Mesenchymal stem cell (in vitro differentiated cells and primary cell): Measurements from ENCODE around the gene NRXN3.

Experiments used
- DNase-seq: peaks from one replicate; pipeline ENCODE4 v3.0.0-alpha.2; 2013
- H2AFZ ChIP-seq: one replicate; pipeline ENCODE4 v1.6.1; 2013; ENCODE audit warnings: low read depth, mild to moderate bottlenecking, control low read depth, inconsistent platforms, low read length, moderate library complexity
- H2AK5ac ChIP-seq: 2 replicates; pipeline ENCODE4 v1.6.1; 2013; ENCODE audit warnings: low read length, moderate library complexity, mild to moderate bottlenecking, inconsistent platforms; ENCODE audit not compliant: severe bottlenecking
- H2BK120ac ChIP-seq: one replicate; pipeline ENCODE4 v1.6.1; 2013; ENCODE audit warnings: low read depth, mild to moderate bottlenecking, inconsistent platforms, low read length, moderate library complexity
- H2BK12ac ChIP-seq, 2 experiments: one replicate each; pipeline ENCODE4 v1.6.1; 2013; ENCODE audit warnings: inconsistent platforms in 2 of 2, low read length in 2 of 2, mild to moderate bottlenecking in 2 of 2, moderate library complexity in 2 of 2, control low read depth in 1 of 2
- H2BK15ac ChIP-seq: one replicate; pipeline ENCODE4 v1.6.1; 2013; ENCODE audit warnings: mild to moderate bottlenecking, low read depth, inconsistent platforms; ENCODE audit not compliant: poor library complexity, severe bottlenecking
- H2BK5ac ChIP-seq: 2 replicates; pipeline ENCODE4 v1.6.1; 2013; ENCODE audit warnings: low read depth, mild to moderate bottlenecking, low read length, control low read depth, inconsistent platforms; ENCODE audit not compliant: poor library complexity, severe bottlenecking
- H3K14ac ChIP-seq, 2 experiments: one replicate each; pipeline ENCODE4 v1.6.1; 2013; ENCODE audit warnings: inconsistent platforms in 2 of 2, low read length in 2 of 2, control low read depth in 1 of 2, mild to moderate bottlenecking in 1 of 2, moderate library complexity in 1 of 2
- H3K18ac ChIP-seq, 2 experiments: one replicate each; pipeline ENCODE4 v1.6.1; 2013; ENCODE audit warnings: inconsistent platforms in 2 of 2, low read length in 2 of 2, control low read depth in 1 of 2, low read depth in 1 of 2, mild to moderate bottlenecking in 1 of 2
- H3K23ac ChIP-seq, 2 experiments: one replicate each; pipeline ENCODE4 v1.6.1; 2013; ENCODE audit warnings: inconsistent platforms in 2 of 2, low read length in 2 of 2, mild to moderate bottlenecking in 2 of 2, moderate library complexity in 2 of 2, control low read depth in 1 of 2
- H3K27ac ChIP-seq: 2 replicates; pipeline ENCODE4 v1.5.1; 2013; ENCODE audit warnings: mild to moderate bottlenecking, moderate library complexity, low read length, control low read depth, inconsistent platforms; ENCODE audit not compliant: poor library complexity, severe bottlenecking
- H3K27me3 ChIP-seq, 2 experiments: 2 replicates each; pipeline versions ENCODE4 v1.6.1 to v1.7.0; 2013; ENCODE audit warnings: low read length in 2 of 2, mild to moderate bottlenecking in 2 of 2, moderate library complexity in 2 of 2, control low read depth in 1 of 2, inconsistent platforms in 1 of 2; ENCODE audit not compliant: control insufficient read depth in 1 of 2, insufficient read depth in 1 of 2
- H3K36me3 ChIP-seq, 2 experiments: 2 replicates each; pipeline versions ENCODE4 v1.6.1 to v1.7.0; 2013; ENCODE audit warnings: low read length in 2 of 2, control low read depth in 1 of 2, inconsistent platforms in 1 of 2, low read depth in 1 of 2, mild to moderate bottlenecking in 1 of 2; ENCODE audit not compliant: insufficient read depth in 2 of 2, control insufficient read depth in 1 of 2
- H3K4ac ChIP-seq, 2 experiments: one replicate each; pipeline ENCODE4 v1.6.1; 2013; ENCODE audit warnings: inconsistent platforms in 2 of 2, low read length in 2 of 2, mild to moderate bottlenecking in 2 of 2, moderate library complexity in 2 of 2, control low read depth in 1 of 2, low read depth in 1 of 2
- H3K4me1 ChIP-seq: 2 replicates; pipeline ENCODE4 v1.6.1; 2013; ENCODE audit warnings: low read depth, low read length, control low read depth; ENCODE audit not compliant: control insufficient read depth, insufficient read depth
- H3K4me2 ChIP-seq: 2 replicates; pipeline ENCODE4 v1.6.1; 2013; ENCODE audit warnings: low read length, mild to moderate bottlenecking, inconsistent platforms; ENCODE audit not compliant: poor library complexity, severe bottlenecking
- H3K4me3 ChIP-seq, 2 experiments: 2 replicates each; pipeline versions ENCODE4 v1.5.1 to v1.7.0; 2013; ENCODE audit warnings: low read length in 2 of 2, mild to moderate bottlenecking in 2 of 2, control low read depth in 1 of 2, low read depth in 1 of 2; ENCODE audit not compliant: insufficient read depth in 1 of 2
- H3K79me1 ChIP-seq: replicated peaks from 2 replicates; pipeline ENCODE4 v1.6.1; 2013; ENCODE audit warnings: mild to moderate bottlenecking, control low read depth, low read length, inconsistent platforms; ENCODE audit not compliant: poor library complexity, severe bottlenecking
- H3K9ac ChIP-seq: 2 replicates; pipeline ENCODE4 v1.7.0; 2013; ENCODE audit warnings: mild to moderate bottlenecking, low read length, moderate library complexity
- H3K9me3 ChIP-seq: 2 replicates; pipeline ENCODE4 v1.7.0; 2013; ENCODE audit warnings: mild to moderate bottlenecking, low read length; ENCODE audit not compliant: control insufficient read depth
- H4K8ac ChIP-seq: one replicate; pipeline ENCODE4 v1.6.1; 2013; ENCODE audit warnings: inconsistent platforms, mild to moderate bottlenecking, low read length, moderate library complexity
- H4K91ac ChIP-seq: one replicate; pipeline ENCODE4 v1.6.1; 2013; ENCODE audit warnings: mild to moderate bottlenecking, low read length, inconsistent platforms
- WGBS: methylation state at CpG from one replicate; pipeline ENCODE4 v1.1.7; 2013; ENCODE audit warnings: mixed read lengths; 5-methylcytosine and 5-hydroxymethylcytosine counted together

Gene NRXN3

DNA sequence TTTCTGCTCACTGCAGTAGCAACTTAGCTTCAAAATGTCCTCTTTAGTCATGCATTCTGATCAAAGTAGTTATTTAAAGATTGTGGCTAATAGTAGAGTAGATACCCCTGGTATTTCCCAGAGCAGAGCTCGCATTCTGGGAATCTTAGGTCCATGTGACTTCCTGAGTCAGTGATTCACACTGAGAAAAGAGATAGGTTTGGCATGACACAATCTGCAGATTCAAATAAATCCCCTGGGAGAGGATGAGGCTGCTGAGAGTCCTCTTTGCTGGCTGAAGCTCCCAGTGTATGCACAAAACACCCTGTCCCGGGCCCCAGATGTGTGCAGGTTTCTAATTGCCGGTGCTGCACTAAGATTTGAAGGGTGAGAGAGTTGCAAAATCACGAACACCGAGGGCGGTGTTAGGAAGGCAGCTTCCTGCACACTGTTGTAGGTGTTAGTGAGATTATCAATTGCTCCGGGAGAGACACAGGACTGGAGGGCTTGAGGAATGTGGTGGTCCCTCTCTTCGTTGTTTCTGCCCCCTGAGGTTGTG is 233.2 kb downstream of the NRXN3 start:
- Histone ChIP-seq H3K4ac (no peak overlapping the region), H2BK15ac (no peak overlapping the region), H2BK5ac (no peak overlapping the region), H3K14ac (no peak overlapping the region), H2AK5ac (no peak overlapping the region), H3K23ac (no peak overlapping the region), H3K9me3 (no peaks in the 10 kb centered on the region), H3K4me1 (peaks cover 2% of the 10 kb centered on the region), H4K8ac (no peak overlapping the region), H2BK120ac (no peak overlapping the region), H3K27ac (no peak overlapping the region), H3K4me2 (peak overlapping the region; percentile 17), H3K4me3 (no peak overlapping the region), H3K9ac (peak overlapping the region; percentile 21), H3K36me3 (no peaks in the 10 kb centered on the region), H3K27me3 (no peaks in the 10 kb centered on the region), H3K18ac (no peak overlapping the region), H3K79me1 (no peaks in the 10 kb centered on the region), H2AFZ (no peak overlapping the region), H4K91ac (no peak overlapping the region), H2BK12ac (no peak overlapping the region)
- DNase-seq = no peak
- 48% methylated on average over 8 of the region's 8 CpGs for WGBS

DNA sequence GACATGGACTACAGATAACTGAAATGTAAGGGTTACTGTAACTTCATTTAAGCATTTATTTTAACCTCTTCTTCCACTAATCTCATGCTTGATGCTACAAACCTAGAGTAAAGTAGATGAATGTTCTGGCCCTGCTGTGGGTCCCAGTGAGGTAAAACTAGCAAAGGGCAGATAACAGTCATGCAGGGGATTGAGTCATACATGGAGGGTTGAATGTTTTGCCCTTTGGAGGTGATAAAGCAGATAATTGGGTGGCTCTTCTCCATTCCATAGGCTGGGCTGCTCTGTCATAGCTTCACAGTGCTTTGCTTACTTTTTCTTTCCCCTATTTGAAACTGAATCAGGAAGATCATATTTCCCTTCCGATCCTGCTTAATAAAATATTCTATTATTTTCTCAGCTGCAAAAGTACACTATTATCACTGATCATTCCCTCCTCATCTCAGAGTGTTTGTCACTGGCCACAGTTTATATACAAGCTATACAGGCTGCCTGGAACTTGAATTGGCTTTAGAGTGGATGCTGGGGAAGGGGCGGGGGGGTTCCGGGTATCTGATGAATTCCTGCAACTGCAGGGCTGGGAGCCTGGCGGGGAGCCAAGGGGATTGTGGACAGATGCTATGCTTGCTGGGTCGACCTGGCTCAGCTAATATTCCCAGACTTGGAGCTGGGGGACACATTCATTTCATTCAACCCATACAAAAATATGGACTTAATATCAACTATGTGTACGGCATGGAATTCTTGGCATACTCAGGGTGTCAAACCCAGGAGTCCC is 235.1 kb downstream of the NRXN3 start:
- Histone ChIP-seq H3K27ac (no peak overlapping the region), H3K36me3 (no peaks in the 10 kb centered on the region), H2AFZ (no peak overlapping the region), H2BK120ac (no peak overlapping the region), H3K18ac (no peak overlapping the region), H3K4me3 (no peak overlapping the region), H4K91ac (no peak overlapping the region), H3K4me2 (no peak overlapping the region), H3K9me3 (no peaks in the 10 kb centered on the region), H2AK5ac (no peak overlapping the region), H2BK15ac (no peak overlapping the region), H3K9ac (no peak overlapping the region), H3K79me1 (no peaks in the 10 kb centered on the region), H3K4me1 (peaks cover 2% of the 10 kb centered on the region), H4K8ac (no peak overlapping the region), H3K4ac (no peak overlapping the region), H2BK5ac (no peak overlapping the region), H3K27me3 (no peaks in the 10 kb centered on the region), H2BK12ac (no peak overlapping the region), H3K23ac (no peak overlapping the region), H3K14ac (no peak overlapping the region)
- DNase-seq = no peak
- WGBS = 83% methylated on average over 6 of the region's 6 CpGs

DNA sequence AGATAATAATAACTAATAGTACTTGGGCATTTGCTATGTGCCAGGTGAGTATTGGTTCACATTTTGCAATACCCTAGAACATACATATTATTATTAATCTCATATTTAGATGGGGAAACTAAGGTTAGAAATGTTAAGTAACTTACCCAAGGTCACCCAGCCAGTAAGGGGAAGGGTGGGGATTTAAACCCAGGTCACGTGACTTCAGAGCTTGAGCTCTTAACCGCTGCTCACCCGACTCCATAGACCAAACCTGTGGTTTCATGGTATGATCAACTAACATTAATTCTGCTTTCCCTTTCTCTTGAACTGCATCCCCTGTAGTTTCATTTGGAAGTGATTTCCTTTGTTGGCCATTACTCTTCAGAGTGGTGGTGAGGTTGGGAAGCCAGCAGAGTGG is 242.3 kb downstream of the NRXN3 start:
- no peaks in the 10 kb centered on the region for H3K4me1 ChIP-seq
- no peak overlapping the region for H4K8ac ChIP-seq
- no peak overlapping the region for H3K23ac ChIP-seq
- no peaks in the 10 kb centered on the region for H3K79me1 ChIP-seq
- peaks cover 4% of the 10 kb centered on the region for H3K9me3 ChIP-seq
- no peak for DNase-seq
- H3K27ac ChIP-seq = no peak overlapping the region
- WGBS = 93% methylated on average over 3 of the region's 3 CpGs
- no peak overlapping the region for H3K14ac ChIP-seq
- no peak overlapping the region for H2BK12ac ChIP-seq
- no peak overlapping the region for H2BK15ac ChIP-seq
- no peak overlapping the region for H3K4ac ChIP-seq
- no peaks in the 10 kb centered on the region for H3K36me3 ChIP-seq
- no peaks in the 10 kb centered on the region for H3K27me3 ChIP-seq
- H4K91ac ChIP-seq = no peak overlapping the region
- no peak overlapping the region for H3K4me3 ChIP-seq
- no peak overlapping the region for H3K9ac ChIP-seq
- no peak overlapping the region for H3K4me2 ChIP-seq
- H2AFZ ChIP-seq = no peak overlapping the region
- no peak overlapping the region for H2BK5ac ChIP-seq
- no peak overlapping the region for H2AK5ac ChIP-seq
- H2BK120ac ChIP-seq = no peak overlapping the region
- H3K18ac ChIP-seq = no peak overlapping the region

DNA sequence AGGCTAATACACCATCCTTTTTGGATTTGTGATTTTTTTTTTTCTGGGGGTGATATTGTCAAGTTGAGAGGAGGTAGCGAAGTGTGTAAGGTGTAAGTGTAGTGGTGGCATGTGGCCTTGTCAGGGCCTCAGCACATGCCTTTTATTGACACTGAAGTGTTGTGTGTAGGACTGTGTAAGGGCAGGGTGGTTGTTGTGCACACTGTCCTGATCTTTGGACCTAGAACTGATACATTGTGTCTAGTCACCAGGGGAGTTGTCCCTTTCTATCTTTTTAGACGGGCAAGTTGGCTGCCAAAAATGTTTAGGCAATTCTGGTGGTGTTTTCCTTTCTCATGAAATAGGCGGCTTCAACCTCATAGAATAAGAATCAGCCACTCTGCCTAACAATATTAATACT is 244.0 kb downstream of the NRXN3 start:
- no peak overlapping the region for H2AK5ac ChIP-seq
- no peak overlapping the region for H4K8ac ChIP-seq
- H2BK120ac ChIP-seq = no peak overlapping the region
- no peak overlapping the region for H3K27ac ChIP-seq
- no peak overlapping the region for H3K4ac ChIP-seq
- H3K4me2 ChIP-seq = no peak overlapping the region
- no peak overlapping the region for H3K4me3 ChIP-seq
- H2AFZ ChIP-seq = no peak overlapping the region
- no peak overlapping the region for H3K23ac ChIP-seq
- no peak overlapping the region for H2BK15ac ChIP-seq
- H3K14ac ChIP-seq = no peak overlapping the region
- H4K91ac ChIP-seq = no peak overlapping the region
- no peak for DNase-seq
- peaks cover 4% of the 10 kb centered on the region for H3K9me3 ChIP-seq
- WGBS = 68% methylated on average over 3 of the region's 3 CpGs
- no peaks in the 10 kb centered on the region for H3K36me3 ChIP-seq
- H3K27me3 ChIP-seq = no peaks in the 10 kb centered on the region
- H2BK12ac ChIP-seq = no peak overlapping the region
- H3K9ac ChIP-seq = no peak overlapping the region
- H3K18ac ChIP-seq = no peak overlapping the region
- H3K4me1 ChIP-seq = no peaks in the 10 kb centered on the region
- H3K79me1 ChIP-seq = no peaks in the 10 kb centered on the region
- no peak overlapping the region for H2BK5ac ChIP-seq
